Smooth muscle cell of the umbilical artery (primary cell): ENCODE results near the gene SOHLH1. TPM values are rescaled to one million over a fixed set of nuclear protein-coding genes. Genes with fewer than 3 reads are reported as not detected.

ENCODE experiments used
- total RNA-seq: library from RNA; depleted of rRNA; stranded (reverse); fragments of >200 nt; gene quantifications from 2 replicates; pipeline ENCODE4 v1.2.3, GENCODE V29; 2014

SOHLH1 gene
- not detected in 2 replicates for total RNA-seq

GRCh38 chr9:135699440-135699839 lies at the start of gene SOHLH1:
TSS of gene SOHLH1 (minus strand) at chr9:135699481. CDS start at chr9:135699467, 14 bp downstream.

GRCh38 chr9:135701959-135702721 lies 2.9 kb upstream of the SOHLH1 start, which contains the start of gene KCNT1:
TSS of gene KCNT1 (plus strand) at chr9:135702185. CDS start at chr9:135702259, 74 bp downstream.

GRCh38 chr9:135662758-135663450 lies 36.4 kb downstream of the SOHLH1 start, which contains the start of gene LCN9:
TSS of gene LCN9 (plus strand) at chr9:135663309. CDS start at chr9:135663322, 13 bp downstream.

Other genes with a start within 250 kb of the SOHLH1 start
- 10.4 and 21.3 TPM in 2 replicates for gene PPP1R26, start 219.7 kb downstream of the SOHLH1 start, total RNA-seq
- gene MRPS2, start 198.8 kb downstream of the SOHLH1 start, total RNA-seq, result 5.3 and 11.6 TPM in 2 replicates
- gene LCN1, start 178.0 kb downstream of the SOHLH1 start, total RNA-seq, result 0.59 TPM in 1 of 2 replicates, not detected in the other
- gene OBP2A, start 153.4 kb downstream of the SOHLH1 start, total RNA-seq, result not detected in 2 replicates
- gene PAEP, start 137.7 kb downstream of the SOHLH1 start, total RNA-seq, result not detected in 2 replicates
- gene GLT6D1, start 59.9 kb downstream of the SOHLH1 start, total RNA-seq, result not detected in 2 replicates
- not detected in 2 replicates for gene LCN9, start 36.2 kb downstream of the SOHLH1 start, total RNA-seq
- not detected in 2 replicates for gene KCNT1, start 2.7 kb upstream of the SOHLH1 start, total RNA-seq
- 19.9 and 38.7 TPM in 2 replicates for gene CAMSAP1, start 208.1 kb upstream of the SOHLH1 start, total RNA-seq